Stimulated activated naive CD8-positive, alpha-beta T cell treated with anti-CD3 and anti-CD28 coated beads, Interleukin-15, Interleukin-2, amounts not matched to agents 100 ng/mL and 50 ng/mL, for 24 hours (primary cell): ENCODE measurements around the gene NUDT1.

ENCODE experiments used
- H3K27ac Mint-ChIP-seq: one replicate; pipeline ENCODE4 v1.8.0; 2021; ENCODE audit warnings: mild to moderate bottlenecking, mixed read lengths
- H3K27me3 Mint-ChIP-seq: one replicate; pipeline ENCODE4 v1.8.0; 2021; ENCODE audit warnings: mixed read lengths
- H3K36me3 Mint-ChIP-seq: one replicate; pipeline ENCODE4 v1.8.0; 2021; ENCODE audit warnings: low read depth, mixed read lengths
- H3K4me1 Mint-ChIP-seq: one replicate; pipeline ENCODE4 v1.8.0; 2021; ENCODE audit warnings: low read depth, mixed read lengths
- H3K4me3 Mint-ChIP-seq: one replicate; pipeline ENCODE4 v1.8.0; 2021; ENCODE audit warnings: mild to moderate bottlenecking, mixed read lengths
- H3K9me3 Mint-ChIP-seq: one replicate; pipeline ENCODE4 v1.8.0; 2021; ENCODE audit warnings: mixed read lengths

NUDT1 gene

DNA sequence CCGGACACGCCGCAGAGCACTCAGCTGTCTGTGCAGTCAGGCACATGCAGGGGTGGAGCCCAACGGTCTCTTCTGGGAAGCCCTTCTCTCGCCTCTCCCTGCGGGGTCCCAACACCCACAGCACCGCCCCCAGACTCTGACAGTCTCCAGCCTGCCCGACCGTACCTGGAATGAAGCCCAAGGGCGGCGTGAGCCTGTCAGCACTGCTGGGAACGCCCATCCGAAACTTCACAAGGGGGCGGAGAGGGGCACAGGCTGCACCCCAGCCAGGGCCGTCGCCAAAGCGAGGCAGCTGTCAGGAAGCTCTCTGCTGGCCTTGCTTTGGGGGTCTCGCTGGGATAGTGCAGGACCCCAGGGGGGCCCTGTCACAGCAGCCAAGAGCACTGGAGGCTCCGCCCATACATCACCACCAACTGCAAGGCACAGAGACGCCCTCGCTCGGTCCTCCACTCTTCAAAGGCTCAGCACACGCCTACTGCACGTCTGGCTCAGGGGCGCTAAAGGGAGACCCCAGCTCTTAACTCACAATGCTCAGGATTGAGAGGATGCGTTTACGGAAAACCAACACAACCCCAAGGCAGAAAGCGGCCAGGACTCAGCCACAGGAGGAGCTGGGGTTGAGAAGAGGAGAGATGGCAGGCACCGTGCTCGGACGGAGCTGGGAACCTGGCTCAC, 40.2 kb upstream of the NUDT1 start:
- Mint-ChIP-seq H3K4me1 (no peaks in the 10 kb centered on the region), H3K4me3 (no peak overlapping the region), H3K36me3 (peaks cover 18% of the 10 kb centered on the region), H3K27ac (no peak overlapping the region), H3K9me3 (no peaks in the 10 kb centered on the region), H3K27me3 (no peaks in the 10 kb centered on the region)

DNA sequence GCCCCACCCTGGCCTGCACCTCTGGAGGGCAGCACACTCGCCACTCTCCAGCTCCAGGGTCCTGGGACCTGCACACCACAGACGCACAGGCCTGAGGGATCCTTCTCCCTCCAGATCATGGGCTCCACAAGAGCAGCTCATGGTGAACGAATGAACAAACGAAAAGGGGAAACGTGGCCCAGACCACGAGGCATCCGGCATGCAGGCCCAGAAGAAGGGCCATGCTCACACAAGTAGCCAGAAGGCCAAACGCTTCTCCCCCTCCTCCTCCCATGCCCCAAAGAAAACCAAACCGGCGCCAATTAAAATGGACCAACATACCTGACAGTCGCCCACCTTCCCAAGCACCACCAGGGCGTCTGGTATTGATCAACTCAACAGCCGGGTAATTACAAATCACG, 39.7 kb upstream of the NUDT1 start:
- no peak overlapping the region for H3K4me3 Mint-ChIP-seq
- H3K27ac Mint-ChIP-seq, result no peak overlapping the region
- H3K4me1 Mint-ChIP-seq, result no peaks in the 10 kb centered on the region
- peaks cover 18% of the 10 kb centered on the region for H3K36me3 Mint-ChIP-seq
- no peaks in the 10 kb centered on the region for H3K27me3 Mint-ChIP-seq
- H3K9me3 Mint-ChIP-seq, result no peaks in the 10 kb centered on the region

DNA sequence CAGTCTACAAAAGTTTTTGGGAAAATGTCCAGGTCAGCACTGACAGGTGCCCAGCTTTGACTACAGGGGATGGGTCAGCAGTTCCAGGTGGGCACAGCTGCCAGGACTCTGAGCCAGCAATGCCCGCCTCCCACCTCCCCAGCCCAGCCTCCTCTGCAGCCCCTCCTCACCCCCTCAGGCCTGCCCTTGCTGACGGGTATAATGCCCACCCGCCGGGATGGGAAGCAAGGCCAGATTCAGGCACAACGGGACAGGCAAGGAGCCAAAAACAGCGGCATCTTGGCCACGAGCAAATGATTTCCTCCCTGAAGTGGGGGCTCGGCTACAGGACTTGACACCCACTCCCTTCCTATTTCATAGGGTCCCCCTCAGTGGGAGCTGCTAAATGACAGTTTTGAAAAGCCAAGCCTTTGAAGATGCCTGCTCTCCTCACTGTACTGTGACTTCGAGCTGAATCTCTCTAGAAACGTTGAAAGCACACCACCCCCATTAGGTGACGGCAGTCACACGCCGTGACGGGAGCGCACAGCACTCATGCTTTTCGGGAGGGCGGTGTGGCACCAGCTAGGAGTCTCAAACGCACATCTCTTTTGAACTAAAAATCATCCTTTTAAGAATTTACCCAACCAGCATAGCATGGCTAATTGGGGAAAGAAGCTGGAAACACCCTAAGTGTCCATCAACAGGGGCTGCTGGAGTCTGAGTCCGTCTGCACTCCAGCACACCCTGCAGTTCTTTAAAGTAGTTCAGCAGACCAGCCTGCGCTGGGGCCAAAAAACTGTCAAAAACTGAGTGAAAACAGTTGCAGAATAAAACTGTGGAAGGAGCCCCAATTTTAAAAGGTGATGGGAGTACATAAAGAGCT, 38.9 kb upstream of the NUDT1 start:
- H3K27me3 Mint-ChIP-seq, result no peaks in the 10 kb centered on the region
- H3K36me3 Mint-ChIP-seq, result peaks cover 23% of the 10 kb centered on the region
- no peak overlapping the region for H3K27ac Mint-ChIP-seq
- H3K4me3 Mint-ChIP-seq, result no peak overlapping the region
- H3K9me3 Mint-ChIP-seq, result no peaks in the 10 kb centered on the region
- no peaks in the 10 kb centered on the region for H3K4me1 Mint-ChIP-seq

DNA sequence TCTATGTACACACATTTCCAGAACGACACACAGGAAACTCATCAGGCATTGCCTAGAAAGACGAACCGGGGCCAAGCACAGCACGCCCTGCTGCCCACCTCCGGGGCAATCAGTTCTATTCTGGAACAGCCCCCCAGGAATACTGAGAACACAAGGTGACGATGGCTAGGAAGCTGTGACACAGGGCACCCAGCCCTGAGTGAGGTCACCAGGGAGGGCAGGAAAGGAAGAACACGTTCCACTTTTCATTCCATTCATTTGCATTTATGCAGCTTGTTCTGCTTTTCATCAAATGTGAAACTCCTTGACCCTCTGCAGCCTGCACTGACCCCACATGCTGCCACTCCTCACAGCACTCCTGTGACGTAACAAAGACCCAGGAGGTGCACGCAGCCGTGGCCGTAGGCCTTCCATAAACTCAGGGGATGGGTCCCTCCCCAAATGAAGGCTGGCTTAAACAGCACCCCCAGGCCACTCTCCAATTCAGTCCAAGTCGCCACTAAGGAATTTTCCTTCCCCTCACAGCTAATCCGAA, 38.2 kb upstream of the NUDT1 start:
- Mint-ChIP-seq H3K36me3 (peaks cover 29% of the 10 kb centered on the region), H3K4me1 (no peaks in the 10 kb centered on the region), H3K27ac (no peak overlapping the region), H3K27me3 (no peaks in the 10 kb centered on the region), H3K4me3 (no peak overlapping the region), H3K9me3 (no peaks in the 10 kb centered on the region)

DNA sequence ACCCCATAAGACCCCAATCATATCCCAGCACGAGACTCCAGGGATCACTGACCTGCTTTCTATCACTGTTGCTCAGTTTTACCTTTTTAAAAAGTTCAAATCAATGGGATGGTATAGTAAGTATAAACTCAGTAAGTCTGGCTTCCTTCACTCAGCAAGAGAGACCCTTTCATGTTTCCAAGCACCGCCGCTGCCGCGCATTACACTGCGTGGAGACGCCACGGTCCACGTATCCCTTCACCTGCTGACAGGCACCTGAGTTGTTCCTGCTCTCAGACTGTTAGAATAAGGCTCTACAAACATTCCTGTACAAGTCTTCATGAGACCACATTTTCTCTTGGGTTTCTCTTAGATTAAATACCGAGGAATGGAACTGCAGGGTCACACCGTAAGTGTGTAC, 37.6 kb upstream of the NUDT1 start:
- no peaks in the 10 kb centered on the region for H3K9me3 Mint-ChIP-seq
- H3K4me3 Mint-ChIP-seq, result no peak overlapping the region
- H3K27ac Mint-ChIP-seq, result no peak overlapping the region
- peaks cover 32% of the 10 kb centered on the region for H3K36me3 Mint-ChIP-seq
- no peaks in the 10 kb centered on the region for H3K4me1 Mint-ChIP-seq
- H3K27me3 Mint-ChIP-seq, result no peaks in the 10 kb centered on the region

DNA sequence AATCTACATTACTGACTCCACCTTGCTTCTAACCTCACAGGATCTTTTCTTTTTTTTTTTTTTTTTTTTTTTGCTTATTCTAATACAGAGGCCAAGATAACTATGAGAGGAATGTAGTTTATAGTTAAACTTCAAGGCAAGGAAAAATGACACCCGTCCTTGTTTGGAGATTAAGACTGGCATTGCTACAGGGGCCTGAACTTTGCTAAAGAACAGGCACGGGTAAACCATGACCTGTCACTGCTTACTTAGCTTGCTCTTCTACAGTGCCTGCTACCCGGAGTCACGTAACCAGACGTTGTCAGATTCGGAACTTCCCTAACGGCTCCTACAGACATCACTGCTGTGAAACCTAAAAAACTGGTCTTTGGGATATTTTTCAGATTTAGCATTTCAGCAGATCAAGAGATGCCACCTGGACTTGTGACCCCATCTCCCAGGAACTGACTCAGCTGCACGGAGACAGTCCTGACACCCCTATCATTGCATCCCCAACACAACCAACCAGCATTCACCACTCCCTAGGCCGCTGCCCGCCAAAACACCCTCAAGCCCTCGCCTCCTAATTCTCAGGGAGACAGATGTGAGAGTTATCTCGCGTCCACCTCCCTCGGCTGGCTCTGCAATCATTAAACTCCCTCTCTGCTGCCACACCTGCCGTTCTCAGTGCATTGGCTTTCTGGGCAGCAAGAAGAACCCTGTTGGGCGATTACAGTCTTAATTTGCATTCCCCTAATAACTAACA, 36.8 kb upstream of the NUDT1 start:
- no peaks in the 10 kb centered on the region for H3K27me3 Mint-ChIP-seq
- H3K9me3 Mint-ChIP-seq, result no peaks in the 10 kb centered on the region
- no peak overlapping the region for H3K27ac Mint-ChIP-seq
- H3K36me3 Mint-ChIP-seq, result peaks cover 31% of the 10 kb centered on the region
- no peak overlapping the region for H3K4me3 Mint-ChIP-seq
- peaks cover 4% of the 10 kb centered on the region for H3K4me1 Mint-ChIP-seq

DNA sequence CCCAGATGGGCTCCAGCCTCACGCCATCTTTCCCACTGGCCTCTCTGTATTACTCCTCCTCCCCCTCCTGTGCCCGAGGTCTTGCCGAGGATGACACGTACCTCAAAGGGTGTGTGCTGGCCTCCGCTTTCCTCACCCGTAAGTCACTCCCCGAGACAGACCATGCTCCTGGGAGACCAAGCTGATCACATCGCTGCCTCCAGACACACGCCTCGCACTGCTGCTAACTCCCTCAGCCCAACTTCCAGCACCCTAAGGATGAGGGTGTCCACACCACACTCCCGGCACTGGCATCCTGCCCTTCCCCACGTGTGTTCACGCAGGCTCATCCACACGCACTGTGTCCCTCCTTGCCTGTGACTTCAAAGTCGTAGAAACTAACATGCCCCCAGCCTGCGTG, 33.3 kb upstream of the NUDT1 start:
- peaks cover 53% of the 10 kb centered on the region for H3K36me3 Mint-ChIP-seq
- no peak overlapping the region for H3K4me3 Mint-ChIP-seq
- H3K9me3 Mint-ChIP-seq, result no peaks in the 10 kb centered on the region
- peak overlapping the region; percentile 18 for H3K27ac Mint-ChIP-seq
- peaks cover 4% of the 10 kb centered on the region for H3K4me1 Mint-ChIP-seq
- no peaks in the 10 kb centered on the region for H3K27me3 Mint-ChIP-seq

DNA sequence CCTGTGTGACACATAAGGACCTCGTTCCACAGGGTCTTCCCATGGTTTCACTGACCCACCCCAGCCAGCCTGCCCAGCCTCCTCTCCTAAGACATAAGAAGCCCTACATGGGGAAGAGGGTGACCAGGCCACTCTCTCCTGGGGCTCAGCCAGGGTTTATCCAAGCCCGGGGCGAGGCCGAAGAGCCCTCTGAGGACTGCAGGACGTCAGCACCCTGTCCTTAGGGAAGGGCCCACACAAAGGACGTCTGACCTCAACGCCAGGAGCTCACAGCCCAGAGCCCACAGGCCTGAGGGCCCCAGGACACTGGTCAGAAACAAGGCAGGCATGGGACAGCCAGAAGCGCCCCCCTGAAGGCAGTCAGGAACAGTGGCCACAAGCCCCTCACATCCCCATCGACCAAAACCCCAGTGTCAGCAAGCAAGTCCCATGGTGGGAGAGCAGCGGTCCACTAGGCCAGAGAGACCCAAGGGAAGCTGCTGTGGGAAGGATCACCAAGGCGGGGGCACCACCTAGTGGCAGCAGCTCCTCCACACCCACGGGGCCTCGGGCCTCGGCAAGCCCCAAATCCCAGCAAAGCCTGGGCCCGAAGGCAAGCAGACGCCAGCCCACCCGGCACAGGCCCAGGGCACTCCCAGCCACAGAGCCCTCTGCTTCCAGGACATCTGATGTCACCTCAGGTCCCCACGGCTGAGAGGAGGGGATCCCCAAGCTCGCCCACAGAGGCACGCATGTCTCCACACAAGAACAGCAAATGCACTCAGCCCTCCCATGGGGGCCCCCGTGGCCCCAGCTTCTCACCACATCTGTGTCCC, 32.7 kb upstream of the NUDT1 start:
- Mint-ChIP-seq H3K27ac (peak overlapping the region; percentile 45), H3K36me3 (peaks cover 58% of the 10 kb centered on the region), H3K27me3 (no peaks in the 10 kb centered on the region), H3K4me1 (peaks cover 4% of the 10 kb centered on the region), H3K4me3 (no peak overlapping the region), H3K9me3 (no peaks in the 10 kb centered on the region)

DNA sequence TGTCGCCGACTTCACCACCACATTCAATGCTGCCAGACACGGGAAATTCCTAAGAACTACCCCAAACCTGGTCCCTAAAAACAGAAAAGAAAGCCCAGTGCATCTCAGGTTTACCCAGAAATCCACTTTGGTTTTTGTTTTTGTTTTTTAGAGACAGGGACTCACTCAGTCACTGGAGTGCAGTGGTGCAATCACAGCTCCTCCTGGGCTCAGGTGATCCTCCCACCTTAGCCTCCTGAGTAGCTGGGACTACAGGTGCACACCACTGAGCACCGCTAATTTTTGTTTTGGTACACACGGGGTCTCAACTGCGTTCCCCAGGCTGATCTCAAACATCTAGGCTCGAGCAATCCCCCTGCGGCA, 32.1 kb upstream of the NUDT1 start:
- H3K36me3 Mint-ChIP-seq, result peaks cover 58% of the 10 kb centered on the region
- H3K4me1 Mint-ChIP-seq, result peaks cover 8% of the 10 kb centered on the region
- H3K4me3 Mint-ChIP-seq, result no peak overlapping the region
- no peaks in the 10 kb centered on the region for H3K9me3 Mint-ChIP-seq
- H3K27ac Mint-ChIP-seq, result peak overlapping the region; percentile 45
- H3K27me3 Mint-ChIP-seq, result no peaks in the 10 kb centered on the region

DNA sequence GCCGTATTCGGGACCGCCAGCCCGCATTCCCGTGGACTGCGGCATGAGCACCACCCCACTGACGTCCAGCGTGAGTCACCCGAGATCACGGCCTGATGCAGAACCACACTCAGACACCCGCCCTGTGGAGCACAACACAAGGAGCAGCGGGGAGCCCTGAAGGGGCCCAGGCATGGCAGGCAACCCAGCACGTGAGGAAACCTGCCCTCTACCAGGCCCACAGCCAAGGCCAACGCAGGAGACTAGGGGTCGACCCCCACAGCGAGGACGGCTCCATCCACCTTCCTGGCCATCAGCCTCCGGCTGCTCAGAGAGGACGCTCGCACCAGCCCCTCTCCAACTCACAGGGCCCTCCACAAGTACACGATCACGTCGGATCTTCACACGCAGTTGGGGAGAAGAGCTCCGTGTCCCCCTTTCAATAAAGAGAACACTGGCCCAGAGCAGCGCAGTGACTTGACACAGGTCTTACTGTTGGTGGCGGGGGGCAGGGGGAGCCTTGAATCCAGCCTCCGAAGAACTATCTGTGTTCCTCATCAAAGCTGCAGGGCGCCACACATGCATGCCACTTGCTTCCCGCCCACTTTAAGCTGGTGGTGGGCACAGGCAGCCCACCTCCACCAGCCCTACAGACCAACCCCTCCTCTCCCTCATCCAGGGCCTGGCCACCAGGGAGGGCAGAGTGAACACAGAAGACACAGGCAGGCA, 31.3 kb upstream of the NUDT1 start:
- H3K27ac Mint-ChIP-seq, result no peak overlapping the region
- H3K27me3 Mint-ChIP-seq, result no peaks in the 10 kb centered on the region
- H3K9me3 Mint-ChIP-seq, result no peaks in the 10 kb centered on the region
- peaks cover 63% of the 10 kb centered on the region for H3K36me3 Mint-ChIP-seq
- peaks cover 11% of the 10 kb centered on the region for H3K4me1 Mint-ChIP-seq
- H3K4me3 Mint-ChIP-seq, result no peak overlapping the region

DNA sequence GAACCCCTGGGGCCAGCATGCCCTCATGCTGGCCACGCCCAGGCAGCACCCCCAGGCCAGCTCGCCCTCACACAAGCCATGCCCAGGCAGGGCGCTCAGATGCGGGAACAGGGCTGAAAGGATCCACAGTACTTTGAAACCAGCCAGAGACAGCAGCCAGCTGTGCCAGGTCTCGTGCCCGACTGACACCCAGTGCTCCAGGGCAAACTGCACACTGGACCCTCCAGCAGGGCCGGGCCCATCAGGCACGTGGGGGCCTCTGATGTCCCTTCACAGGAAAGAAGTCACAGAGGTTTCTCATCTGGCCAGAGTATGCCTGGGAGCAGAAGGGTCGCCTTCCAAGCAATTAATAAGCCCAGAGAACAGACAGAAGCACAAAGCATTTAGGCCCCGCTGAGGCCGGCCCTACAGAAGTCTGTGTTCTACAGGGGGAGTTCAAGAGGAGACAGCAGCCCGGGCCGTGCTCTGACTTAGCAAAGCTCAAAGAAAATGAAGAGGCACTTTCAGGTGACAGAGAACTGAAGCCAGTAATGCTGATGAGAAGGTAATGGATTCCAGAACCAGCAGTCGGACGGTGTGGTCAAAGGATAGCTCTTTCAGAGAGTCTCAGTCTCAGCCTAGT, 30.7 kb upstream of the NUDT1 start:
- Mint-ChIP-seq H3K27ac (no peak overlapping the region), H3K36me3 (peaks cover 65% of the 10 kb centered on the region), H3K4me1 (peaks cover 14% of the 10 kb centered on the region), H3K9me3 (no peaks in the 10 kb centered on the region), H3K27me3 (no peaks in the 10 kb centered on the region), H3K4me3 (no peak overlapping the region)

DNA sequence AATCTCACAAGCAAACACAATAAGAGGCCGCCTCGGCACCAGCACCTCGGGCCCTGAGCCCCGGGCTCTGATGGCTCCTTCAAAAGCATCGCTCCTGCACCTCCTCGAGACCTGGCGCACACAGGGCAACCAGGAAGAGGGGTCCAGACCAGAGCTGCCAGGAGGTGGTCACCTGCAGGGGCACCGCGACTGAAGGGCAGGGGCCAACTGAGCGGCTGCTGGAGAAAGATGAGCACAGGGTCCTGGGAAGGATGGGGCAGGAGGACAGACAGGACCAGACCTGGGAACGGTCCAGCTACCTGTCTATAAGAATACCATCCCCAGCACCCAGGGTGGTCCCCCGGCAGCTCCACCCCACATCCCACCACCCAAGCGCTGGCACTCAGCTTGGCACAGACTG, 30.1 kb upstream of the NUDT1 start:
- peaks cover 14% of the 10 kb centered on the region for H3K4me1 Mint-ChIP-seq
- peaks cover 68% of the 10 kb centered on the region for H3K36me3 Mint-ChIP-seq
- H3K27ac Mint-ChIP-seq, result no peak overlapping the region
- no peak overlapping the region for H3K4me3 Mint-ChIP-seq
- no peaks in the 10 kb centered on the region for H3K9me3 Mint-ChIP-seq
- H3K27me3 Mint-ChIP-seq, result no peaks in the 10 kb centered on the region

DNA sequence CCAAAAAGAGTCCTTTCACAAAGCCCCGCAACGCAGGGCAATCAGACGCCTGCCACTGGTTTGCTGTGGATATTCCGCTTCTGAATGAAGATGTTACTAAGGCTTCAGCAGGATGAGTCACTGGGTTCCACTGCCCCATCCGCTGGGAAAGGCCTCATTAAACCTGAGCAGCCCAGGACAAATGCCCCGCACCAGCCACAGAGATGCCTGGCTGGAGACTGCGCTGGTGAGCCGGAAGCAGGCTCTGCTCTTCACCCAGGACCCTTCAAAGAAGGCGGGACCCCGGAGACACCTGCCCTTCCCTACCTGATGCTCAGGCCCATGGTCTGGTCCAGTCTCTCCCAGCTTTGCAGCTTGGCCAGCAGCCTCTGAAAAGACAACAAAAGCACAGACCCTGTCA, 29.1 kb upstream of the NUDT1 start:
- H3K36me3 Mint-ChIP-seq, result peaks cover 66% of the 10 kb centered on the region
- H3K9me3 Mint-ChIP-seq, result no peaks in the 10 kb centered on the region
- H3K27me3 Mint-ChIP-seq, result no peaks in the 10 kb centered on the region
- H3K4me1 Mint-ChIP-seq, result peaks cover 14% of the 10 kb centered on the region
- no peak overlapping the region for H3K27ac Mint-ChIP-seq
- no peak overlapping the region for H3K4me3 Mint-ChIP-seq
